Esophagus squamous epithelium (tissue), 5 donors: ENCODE measurements around the gene FTSJ1. TPM values are rescaled to one million over a fixed set of nuclear protein-coding genes. Genes with fewer than 3 reads are reported as not detected.

Experiments
- DNase-seq: peaks from one replicate; lab custom pipeline; 2025; lab: John Stamatoyannopoulos, UW
- H3K27ac ChIP-seq, 4 donors: fragments of 200-600 bp; sonication (generic); one replicate each; pipeline ENCODE4 v1.5.1; 2016 to 2019; ENCODE audit warnings: mild to moderate bottlenecking in 1 of 4
- H3K27me3 ChIP-seq, 4 donors: fragments of 200-600 bp; sonication (generic); 1 replicate in 3 of 4; 2 replicates in 1 of 4; pipeline versions ENCODE4 v1.5.1 to v1.6.0; 2017 to 2021; ENCODE audit warnings: antibody characterized with exemption in 1 of 4
- H3K36me3 ChIP-seq, 3 donors: fragments of 200-600 bp; sonication (generic); one replicate each; pipeline ENCODE4 v1.5.1; 2016 to 2019
- H3K4me1 ChIP-seq, 3 donors: fragments of 200-600 bp; sonication (generic); one replicate each; pipeline ENCODE4 v1.5.1; 2017 to 2019
- H3K4me3 ChIP-seq, 4 donors: fragments of 200-600 bp; sonication (generic); 1 replicate in 3 of 4; 2 replicates in 1 of 4; pipeline ENCODE4 v1.5.1; 2016 to 2019; ENCODE audit warnings: mild to moderate bottlenecking in 2 of 4, moderate library complexity in 1 of 4
- H3K9me3 ChIP-seq, 3 donors: fragments of 200-600 bp; sonication (generic); one replicate each; pipeline ENCODE4 v1.5.1; 2016 to 2019
- POLR2A ChIP-seq, 4 donors: fragments of 450-650 bp; IDR thresholded peaks; one replicate each; pipeline ENCODE4 v1.6.1; 2017; ENCODE audit warnings: antibody characterized with exemption in 4 of 4, mild to moderate bottlenecking in 4 of 4, moderate library complexity in 3 of 4
- WGBS, 2 donors: methylation state at CpG; one replicate each; pipeline ENCODE4 v1.1.5; 2018; 5-methylcytosine and 5-hydroxymethylcytosine counted together
- intact Hi-C: fragments of 100-400 bp; cut with DNase I; formaldehyde crosslinking; loops from one replicate; pipeline ENCODE4 v1.15.0; 2022
- total RNA-seq, 4 donors: library from RNA; depleted of rRNA; stranded (reverse); fragments of >200 nt; gene quantifications; one replicate each; pipeline ENCODE4 v1.1.0, GENCODE V29; 2016
- TF ChIP-seq, protein P1 (sequence below), 6 experiments: fragments of 450-650 bp in 4 of 6; fragments of 200-600 bp in 2 of 6; sonication (generic) in 2 of 6; IDR thresholded peaks; one replicate each; pipeline ENCODE4 v1.5.1; 2016 to 2019; ENCODE audit warnings: antibody characterized with exemption in 6 of 6, mild to moderate bottlenecking in 4 of 6, moderate library complexity in 4 of 6
- donor health status: DM: yes; HTN: yes; CAD: no.

The FTSJ1 gene
- total RNA-seq, 4 donors from 2014 or later: 33.4 to 61.8 (median 45.8) TPM

DNA sequence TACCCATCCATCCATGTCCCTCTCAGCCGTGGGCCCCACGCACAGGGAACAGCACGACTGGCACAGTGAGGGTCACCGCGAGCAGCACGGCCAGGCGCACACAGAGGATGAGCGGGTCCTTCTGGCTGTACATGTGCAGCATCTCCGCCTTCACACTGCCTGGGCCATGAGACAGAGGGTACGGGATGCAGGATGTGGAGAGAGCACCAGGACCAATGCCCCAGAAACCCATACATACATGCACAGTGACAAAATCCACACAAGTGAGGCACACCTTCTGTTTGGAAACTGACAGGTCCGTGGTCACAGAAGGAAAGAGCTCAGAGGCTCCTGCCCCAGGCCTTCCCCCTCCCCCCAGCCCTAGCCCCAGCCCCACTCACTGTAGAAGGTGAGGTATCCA is 15.4 kb upstream of the FTSJ1 start:
- H3K4me3 ChIP-seq: no peak overlapping the region
- 94 to 96% methylated on average over 8 to 9 of the region's 11 CpGs for WGBS, 2 donors
- no peaks in the 10 kb centered on the region for H3K9me3 ChIP-seq
- intact Hi-C loops: no loop called here
- no peak for TF ChIP-seq POLR2A (IDR thresholded peaks at IDR 0.05)
- TF ChIP-seq, protein P1, sequence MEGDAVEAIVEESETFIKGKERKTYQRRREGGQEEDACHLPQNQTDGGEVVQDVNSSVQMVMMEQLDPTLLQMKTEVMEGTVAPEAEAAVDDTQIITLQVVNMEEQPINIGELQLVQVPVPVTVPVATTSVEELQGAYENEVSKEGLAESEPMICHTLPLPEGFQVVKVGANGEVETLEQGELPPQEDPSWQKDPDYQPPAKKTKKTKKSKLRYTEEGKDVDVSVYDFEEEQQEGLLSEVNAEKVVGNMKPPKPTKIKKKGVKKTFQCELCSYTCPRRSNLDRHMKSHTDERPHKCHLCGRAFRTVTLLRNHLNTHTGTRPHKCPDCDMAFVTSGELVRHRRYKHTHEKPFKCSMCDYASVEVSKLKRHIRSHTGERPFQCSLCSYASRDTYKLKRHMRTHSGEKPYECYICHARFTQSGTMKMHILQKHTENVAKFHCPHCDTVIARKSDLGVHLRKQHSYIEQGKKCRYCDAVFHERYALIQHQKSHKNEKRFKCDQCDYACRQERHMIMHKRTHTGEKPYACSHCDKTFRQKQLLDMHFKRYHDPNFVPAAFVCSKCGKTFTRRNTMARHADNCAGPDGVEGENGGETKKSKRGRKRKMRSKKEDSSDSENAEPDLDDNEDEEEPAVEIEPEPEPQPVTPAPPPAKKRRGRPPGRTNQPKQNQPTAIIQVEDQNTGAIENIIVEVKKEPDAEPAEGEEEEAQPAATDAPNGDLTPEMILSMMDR (IDR thresholded peaks at IDR 0.05): no peak
- no peaks in the 10 kb centered on the region for H3K36me3 ChIP-seq
- no peak for DNase-seq
- no peak overlapping the region for H3K27ac ChIP-seq
- peaks cover 0 to 7% (median 0%) of the 10 kb centered on the region in 3 donors for H3K4me1 ChIP-seq
- H3K27me3 ChIP-seq: no peaks in the 10 kb centered on the region

DNA sequence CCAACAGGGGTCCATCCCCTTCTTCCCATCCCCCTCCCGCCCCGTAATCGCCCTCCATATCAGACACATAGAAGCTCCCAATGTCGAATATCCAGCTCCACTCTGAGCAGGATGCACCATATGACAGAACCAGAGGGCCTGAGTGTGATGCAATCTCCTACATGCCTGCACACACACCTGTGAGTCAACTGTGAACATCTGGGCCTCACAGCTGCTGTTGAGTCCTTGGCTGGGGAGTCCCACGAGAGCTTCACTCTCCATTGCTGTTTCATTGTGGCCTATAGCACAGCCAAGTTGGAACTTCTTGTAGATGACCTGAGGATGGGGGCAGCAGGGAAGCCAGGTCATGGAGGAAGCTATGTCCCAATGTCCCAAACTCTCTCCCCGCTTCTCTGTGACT is 14.2 kb upstream of the FTSJ1 start:
- peaks cover 0 to 8% (median 0%) of the 10 kb centered on the region in 3 donors for H3K4me1 ChIP-seq
- no peaks in the 10 kb centered on the region for H3K9me3 ChIP-seq
- H3K27ac ChIP-seq: no peak overlapping the region
- intact Hi-C loops: no loop called here
- no peaks in the 10 kb centered on the region for H3K36me3 ChIP-seq
- H3K4me3 ChIP-seq: no peak overlapping the region
- DNase-seq: no peak
- TF ChIP-seq, protein P1 (IDR thresholded peaks at IDR 0.05): no peak
- no peak for TF ChIP-seq POLR2A (IDR thresholded peaks at IDR 0.05)
- H3K27me3 ChIP-seq: no peaks in the 10 kb centered on the region
- WGBS, 2 donors: 100% methylated on average over 2 of the region's 6 CpGs; no CpG with 5 or more reads in 1 of the 2 donors

DNA sequence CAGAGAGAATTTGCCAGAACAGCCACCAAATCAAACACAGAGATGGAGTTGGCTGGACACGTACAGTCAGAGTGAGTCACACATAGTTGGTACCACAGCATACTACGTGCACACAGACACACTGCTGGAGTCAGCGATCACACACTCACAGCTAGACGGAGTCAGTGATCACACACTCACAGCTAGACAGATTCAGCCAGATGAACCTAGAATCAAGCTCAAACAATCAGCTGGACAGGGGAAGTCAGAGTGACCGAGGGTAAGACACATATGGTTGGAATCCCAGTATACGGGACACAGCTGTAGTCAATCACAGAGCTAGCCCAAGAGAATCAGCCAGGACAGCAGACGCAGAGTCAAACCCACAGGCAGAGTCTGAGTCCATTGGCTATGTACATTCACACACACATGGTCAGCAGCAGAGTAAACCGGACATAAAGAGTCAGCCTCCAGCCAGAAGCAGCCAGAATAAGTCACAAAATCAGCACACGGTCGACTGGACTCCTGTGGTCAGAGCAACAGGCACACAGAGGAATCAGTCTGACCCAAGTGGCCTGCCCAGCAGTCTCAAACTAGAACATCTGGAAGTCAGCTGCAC is 10.6 kb upstream of the FTSJ1 start:
- Histone ChIP-seq H3K4me1 (peaks cover 0 to 23% (median 0%) of the 10 kb centered on the region in 3 donors), H3K27ac (peak overlapping the region in 1 of 4 donors; percentile 9), H3K4me3 (no peak overlapping the region), H3K27me3 (no peaks in the 10 kb centered on the region), H3K36me3 (no peaks in the 10 kb centered on the region), H3K9me3 (no peaks in the 10 kb centered on the region)
- intact Hi-C loops: no loop called here
- DNase-seq: no peak
- 55 to 60% methylated on average over 6 to 9 of the region's 10 CpGs for WGBS, 2 donors
- TF ChIP-seq POLR2A (IDR thresholded peaks at IDR 0.05): no peak
- TF ChIP-seq, protein P1 (IDR thresholded peaks at IDR 0.05): no peak

GRCh38 chrX:48466696-48467095 is 9.3 kb upstream of the FTSJ1 start:
- peaks cover 0 to 23% (median 0%) of the 10 kb centered on the region in 3 donors for H3K4me1 ChIP-seq
- TF ChIP-seq, protein P1 (IDR thresholded peaks at IDR 0.05): peak in 1 of 6 experiments; percentile 22
- no peak for TF ChIP-seq POLR2A (IDR thresholded peaks at IDR 0.05)
- no peaks in the 10 kb centered on the region for H3K36me3 ChIP-seq
- no peak overlapping the region for H3K27ac ChIP-seq
- intact Hi-C loops: no loop called here
- no peaks in the 10 kb centered on the region for H3K27me3 ChIP-seq
- no peak overlapping the region for H3K4me3 ChIP-seq
- no peaks in the 10 kb centered on the region for H3K9me3 ChIP-seq
- WGBS, 2 donors: 100% methylated on average over 1 of the region's 10 CpGs; no CpG with 5 or more reads in 1 of the 2 donors
- DNase-seq: no peak

GRCh38 chrX:48467281-48467761 is 8.7 kb upstream of the FTSJ1 start:
- WGBS, 2 donors: 58 to 64% methylated on average over 8 to 10 of the region's 10 CpGs
- H3K4me3 ChIP-seq: peak overlapping the region in 3 of 4 donors; percentile 26 to 59 (median 36)
- intact Hi-C loops: no loop called here
- H3K9me3 ChIP-seq: no peaks in the 10 kb centered on the region
- peak overlapping the region in 2 of 4 donors; percentile 29 to 42 for H3K27ac ChIP-seq
- H3K4me1 ChIP-seq: peaks cover 0 to 23% (median 0%) of the 10 kb centered on the region in 3 donors
- H3K27me3 ChIP-seq: no peaks in the 10 kb centered on the region
- TF ChIP-seq, protein P1 (IDR thresholded peaks at IDR 0.05): no peak
- TF ChIP-seq POLR2A (IDR thresholded peaks at IDR 0.05): no peak
- no peaks in the 10 kb centered on the region for H3K36me3 ChIP-seq
- no peak for DNase-seq
